Lower lobe of right lung (tissue), 2 donors: Measurements from ENCODE around the gene MINDY3. TPM values are rescaled to one million over a fixed set of nuclear protein-coding genes. Genes with fewer than 3 reads are reported as not detected.

ENCODE experiments used
- ATAC-seq, 2 donors: fragments of 200-7000 bp; cut with Tn5 transposase; one replicate each; pipeline ENCODE4 v1.9.1; 2020 to 2022; ENCODE audit warnings: mild to moderate bottlenecking in 2 of 2, moderate library complexity in 2 of 2
- DNase-seq: peaks from one replicate; pipeline ENCODE4 v3.0.0-alpha.2; 2020
- H3K27ac ChIP-seq: fragments of 200-600 bp; one replicate; pipeline ENCODE4 v1.8.0; 2022
- H3K27me3 ChIP-seq: fragments of 200-600 bp; one replicate; pipeline ENCODE4 v1.8.0; 2022; ENCODE audit warnings: low read depth
- H3K36me3 ChIP-seq: fragments of 200-600 bp; one replicate; pipeline ENCODE4 v1.8.0; 2022; ENCODE audit warnings: mild to moderate bottlenecking
- H3K4me1 ChIP-seq: fragments of 200-600 bp; one replicate; pipeline ENCODE4 v1.8.0; 2022
- H3K4me3 ChIP-seq: fragments of 200-600 bp; one replicate; pipeline ENCODE4 v1.8.0; 2022; ENCODE audit warnings: mild to moderate bottlenecking
- H3K9me3 ChIP-seq: fragments of 200-600 bp; one replicate; pipeline ENCODE4 v1.8.0; 2022
- intact Hi-C: fragments of 100-400 bp; cut with DNase I; formaldehyde crosslinking; loops from one replicate; pipeline ENCODE4 v1.11.0; 2022
- total RNA-seq: library from RNA; stranded (reverse); fragmentation: NEBNext Ultra II Directional; extraction: Animal tissue kit (Norgen Biotek cat#: 25700); gene quantifications from one replicate; pipeline ENCODE4 v1.2.1, GENCODE V29; 2021
- TF ChIP-seq, protein P1 (sequence below): fragments of 200-600 bp; IDR thresholded peaks from one replicate; pipeline ENCODE4 v1.8.0; 2022; ENCODE audit warnings: antibody characterized with exemption, mild to moderate bottlenecking
- donor health status: DM: no; HTN: yes; CAD: no; lungs with severe emphysema.

Gene MINDY3
- total RNA-seq, 1 donor from 2014 or later = 30.2 TPM

- ATAC-seq = no peak
- DNase-seq = no peak
- Histone ChIP-seq H3K36me3 (peaks cover 32% of the 10 kb centered on the region), H3K27ac (no peak overlapping the region), H3K4me3 (no peak overlapping the region), H3K4me1 (peaks cover 7% of the 10 kb centered on the region), H3K9me3 (no peaks in the 10 kb centered on the region), H3K27me3 (no peaks in the 10 kb centered on the region)
- TF ChIP-seq, protein P1, sequence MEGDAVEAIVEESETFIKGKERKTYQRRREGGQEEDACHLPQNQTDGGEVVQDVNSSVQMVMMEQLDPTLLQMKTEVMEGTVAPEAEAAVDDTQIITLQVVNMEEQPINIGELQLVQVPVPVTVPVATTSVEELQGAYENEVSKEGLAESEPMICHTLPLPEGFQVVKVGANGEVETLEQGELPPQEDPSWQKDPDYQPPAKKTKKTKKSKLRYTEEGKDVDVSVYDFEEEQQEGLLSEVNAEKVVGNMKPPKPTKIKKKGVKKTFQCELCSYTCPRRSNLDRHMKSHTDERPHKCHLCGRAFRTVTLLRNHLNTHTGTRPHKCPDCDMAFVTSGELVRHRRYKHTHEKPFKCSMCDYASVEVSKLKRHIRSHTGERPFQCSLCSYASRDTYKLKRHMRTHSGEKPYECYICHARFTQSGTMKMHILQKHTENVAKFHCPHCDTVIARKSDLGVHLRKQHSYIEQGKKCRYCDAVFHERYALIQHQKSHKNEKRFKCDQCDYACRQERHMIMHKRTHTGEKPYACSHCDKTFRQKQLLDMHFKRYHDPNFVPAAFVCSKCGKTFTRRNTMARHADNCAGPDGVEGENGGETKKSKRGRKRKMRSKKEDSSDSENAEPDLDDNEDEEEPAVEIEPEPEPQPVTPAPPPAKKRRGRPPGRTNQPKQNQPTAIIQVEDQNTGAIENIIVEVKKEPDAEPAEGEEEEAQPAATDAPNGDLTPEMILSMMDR = no peak
- intact Hi-C loops = no loop called here
Observed at GRCh38 chr10:15793664-15794063, 66.6 kb downstream of the MINDY3 start.

GRCh38 chr10:15792777-15793176, 67.5 kb downstream of the MINDY3 start:
- no peak for ATAC-seq
- H3K36me3 ChIP-seq = peaks cover 41% of the 10 kb centered on the region
- H3K4me3 ChIP-seq = no peak overlapping the region
- H3K9me3 ChIP-seq = no peaks in the 10 kb centered on the region
- TF ChIP-seq, protein P1 = no peak
- intact Hi-C loops = no loop called here
- H3K4me1 ChIP-seq = peaks cover 7% of the 10 kb centered on the region
- DNase-seq = no peak
- no peaks in the 10 kb centered on the region for H3K27me3 ChIP-seq
- H3K27ac ChIP-seq = no peak overlapping the region

DNA sequence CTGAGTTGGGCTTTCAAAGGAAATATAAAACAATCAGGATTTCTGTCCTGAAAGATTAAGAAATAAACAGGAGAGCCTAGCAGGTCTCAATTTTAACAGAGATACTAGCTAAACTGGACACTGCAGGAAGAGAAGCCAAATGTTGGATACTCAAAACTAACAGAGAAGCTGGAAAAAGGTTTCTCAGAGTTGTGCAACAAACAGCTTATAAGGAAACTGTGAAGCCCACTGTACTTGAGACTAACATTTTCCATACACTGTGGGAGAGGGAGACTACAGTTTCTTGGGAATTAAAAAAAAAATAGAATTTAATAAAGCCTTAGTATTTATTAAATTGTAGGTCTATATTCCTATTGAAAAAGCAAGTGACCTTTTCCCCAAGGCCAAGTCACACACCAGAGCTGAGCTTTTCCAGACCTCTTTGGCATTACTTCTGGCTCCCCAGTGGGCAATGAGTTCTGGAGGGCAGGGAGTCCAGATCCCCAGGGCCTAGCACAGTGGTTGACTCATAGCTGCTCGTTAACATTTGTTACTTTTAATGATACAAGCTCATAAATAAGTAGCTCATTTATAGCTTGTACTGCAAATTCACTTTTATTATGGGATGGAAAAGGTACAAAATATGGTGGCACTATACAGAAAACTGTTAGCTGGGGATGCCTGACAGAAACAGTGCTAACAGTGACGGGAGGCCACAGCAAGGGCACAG, 68.3 kb downstream of the MINDY3 start:
- H3K4me1 ChIP-seq = peaks cover 7% of the 10 kb centered on the region
- intact Hi-C loops = no loop called here
- peaks cover 49% of the 10 kb centered on the region for H3K36me3 ChIP-seq
- TF ChIP-seq, protein P1 = no peak
- H3K4me3 ChIP-seq = no peak overlapping the region
- no peak overlapping the region for H3K27ac ChIP-seq
- no peak for ATAC-seq
- H3K9me3 ChIP-seq = no peaks in the 10 kb centered on the region
- no peak for DNase-seq
- no peaks in the 10 kb centered on the region for H3K27me3 ChIP-seq

DNA sequence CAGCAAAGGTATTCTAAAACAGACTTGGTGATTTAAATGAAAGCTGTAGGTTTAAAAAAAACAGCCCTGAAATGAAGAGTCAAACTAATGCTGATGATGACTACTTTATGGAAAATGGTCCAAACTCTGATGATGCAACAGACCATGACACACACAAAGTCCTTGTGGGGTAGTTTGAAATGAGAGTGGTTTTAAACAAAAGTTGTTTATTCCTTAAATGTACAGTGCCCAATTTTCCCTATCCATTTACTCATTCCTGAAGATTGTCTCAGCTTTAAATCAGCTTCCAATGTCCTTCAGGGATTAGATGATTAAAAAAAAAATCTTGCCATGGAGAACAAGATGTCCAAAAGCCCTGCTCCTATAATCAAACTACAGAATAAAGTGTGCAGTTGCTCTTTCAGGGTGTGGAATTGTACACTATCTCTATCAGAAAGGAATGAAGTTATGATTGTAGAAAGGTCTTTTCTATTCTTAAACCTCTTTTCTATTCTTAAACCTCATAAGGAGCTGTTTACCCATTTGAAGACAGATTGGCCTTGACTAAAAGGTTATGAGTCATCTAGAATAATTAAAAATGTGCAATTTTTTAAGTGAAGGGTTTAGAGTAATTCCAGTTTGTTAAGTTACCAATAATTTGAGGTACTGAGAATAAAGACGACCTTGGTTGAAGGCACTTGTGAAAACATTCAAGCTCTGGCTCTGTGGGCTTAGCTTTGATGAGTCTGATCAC, 70.3 kb downstream of the MINDY3 start:
- DNase-seq = no peak

DNA sequence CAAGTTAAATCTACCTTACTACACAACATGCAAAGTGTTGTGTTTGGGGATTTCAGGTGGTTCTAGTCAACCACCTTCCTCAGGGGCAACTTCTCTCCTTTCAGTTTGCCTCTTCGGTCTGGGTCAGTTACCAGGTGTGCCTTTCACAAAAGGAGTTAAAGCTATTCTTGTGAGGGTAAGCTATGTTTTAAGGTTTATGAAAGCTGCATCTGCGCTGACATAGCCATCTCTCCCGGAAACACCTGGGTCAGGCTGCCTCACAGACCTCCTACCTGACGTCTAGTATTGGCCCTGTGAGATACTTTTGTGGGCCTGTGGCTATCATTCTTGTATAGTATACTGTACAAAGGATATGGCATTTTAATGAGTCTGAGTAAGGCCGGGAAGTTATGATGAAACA, 72.9 kb downstream of the MINDY3 start:
- Histone ChIP-seq H3K4me3 (no peak overlapping the region), H3K27me3 (no peaks in the 10 kb centered on the region), H3K36me3 (peaks cover 52% of the 10 kb centered on the region), H3K4me1 (peaks cover 7% of the 10 kb centered on the region), H3K9me3 (no peaks in the 10 kb centered on the region), H3K27ac (no peak overlapping the region)
- DNase-seq = no peak
- ATAC-seq = peak in 1 of 2 donors; percentile 32
- TF ChIP-seq, protein P1 = no peak
- intact Hi-C loops = no loop called here

More for the DNA sequence above, 70.3 kb downstream of the MINDY3 start:
- intact Hi-C loops = no loop called here
- Histone ChIP-seq H3K27ac (no peak overlapping the region), H3K9me3 (no peaks in the 10 kb centered on the region), H3K4me1 (peaks cover 7% of the 10 kb centered on the region), H3K27me3 (no peaks in the 10 kb centered on the region), H3K36me3 (peaks cover 54% of the 10 kb centered on the region), H3K4me3 (no peak overlapping the region)
- ATAC-seq = no peak
- TF ChIP-seq, protein P1 = no peak
